Cardiac fibroblast (primary cell): ENCODE measurements around the gene BICRA.
A peak's percentile ranks its signal among the peaks of the same experiment; 100 is the strongest.

Experiments used
- DNase-seq, 2 donors: peaks; one replicate each; pipeline versions ENCODE4 v3.0.0 to v3.0.0-alpha.2; 2010; ENCODE audit warnings: low read depth in 2 of 2
- H3K4me3 ChIP-seq, 2 donors: replicated peaks in 1 of 2; 1 replicate in 1 of 2; 2 replicates in 1 of 2; pipeline ENCODE4 v1.5.1; 2011; ENCODE audit warnings: low read depth in 2 of 2, low read length in 2 of 2, mild to moderate bottlenecking in 2 of 2, moderate library complexity in 1 of 2
- TF ChIP-seq, protein P1 (sequence below): IDR thresholded peaks from one replicate; pipeline ENCODE4 v1.5.1; 2011; ENCODE audit warnings: low read depth, mild to moderate bottlenecking, low read length, inconsistent platforms

Gene BICRA

DNA sequence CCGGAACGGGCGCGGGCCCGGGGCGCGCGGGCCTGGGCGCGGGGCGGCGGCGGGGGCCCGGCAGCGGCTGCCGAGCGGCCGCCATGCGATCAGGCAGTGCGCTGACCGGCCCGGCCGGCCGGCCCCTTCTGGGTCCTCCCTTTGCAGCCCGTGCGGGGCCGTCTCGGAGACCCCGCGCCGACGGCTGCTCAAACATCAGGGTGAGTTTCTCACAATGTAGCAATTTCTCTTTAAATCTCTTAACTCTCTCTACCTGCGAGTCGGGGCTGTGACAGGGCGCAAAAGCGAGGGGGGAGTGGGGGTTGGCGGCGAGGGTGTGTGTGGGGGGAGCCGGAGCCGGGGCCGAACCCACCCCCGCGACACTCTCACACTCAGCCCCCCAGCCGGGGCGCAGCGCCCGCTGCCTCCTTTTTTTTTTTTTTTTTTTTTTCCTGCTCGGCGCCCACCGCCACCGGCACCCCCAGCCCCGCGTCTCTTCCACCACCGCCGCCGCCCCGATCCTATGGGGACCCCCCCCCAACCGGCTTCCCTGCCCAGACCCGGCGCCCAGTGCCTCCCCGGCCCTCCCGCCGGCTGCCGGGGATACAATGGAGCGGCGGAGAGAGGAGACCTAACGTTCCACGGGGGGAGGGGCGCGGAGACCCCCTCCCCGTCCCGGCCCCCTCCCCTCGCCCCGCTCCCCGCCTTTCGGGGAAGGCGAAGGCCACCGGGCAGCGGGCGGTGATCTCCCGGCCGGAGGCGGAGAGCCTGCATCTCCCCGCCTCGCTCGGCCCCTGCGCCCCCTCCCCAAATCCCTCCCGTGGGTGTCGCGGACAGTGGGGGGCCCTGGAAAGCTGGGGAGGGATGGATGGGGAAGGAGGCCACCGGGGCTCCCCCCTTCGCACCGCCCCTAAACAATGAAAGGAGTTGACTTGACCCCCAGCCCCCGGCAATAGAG is at the start of gene BICRA:
Gene BICRA, plus strand, starts transcription at position 166 of the 937 bp plus-strand sequence. CDS start 64,441 bp downstream, outside the sequence.
- TF ChIP-seq, protein P1, sequence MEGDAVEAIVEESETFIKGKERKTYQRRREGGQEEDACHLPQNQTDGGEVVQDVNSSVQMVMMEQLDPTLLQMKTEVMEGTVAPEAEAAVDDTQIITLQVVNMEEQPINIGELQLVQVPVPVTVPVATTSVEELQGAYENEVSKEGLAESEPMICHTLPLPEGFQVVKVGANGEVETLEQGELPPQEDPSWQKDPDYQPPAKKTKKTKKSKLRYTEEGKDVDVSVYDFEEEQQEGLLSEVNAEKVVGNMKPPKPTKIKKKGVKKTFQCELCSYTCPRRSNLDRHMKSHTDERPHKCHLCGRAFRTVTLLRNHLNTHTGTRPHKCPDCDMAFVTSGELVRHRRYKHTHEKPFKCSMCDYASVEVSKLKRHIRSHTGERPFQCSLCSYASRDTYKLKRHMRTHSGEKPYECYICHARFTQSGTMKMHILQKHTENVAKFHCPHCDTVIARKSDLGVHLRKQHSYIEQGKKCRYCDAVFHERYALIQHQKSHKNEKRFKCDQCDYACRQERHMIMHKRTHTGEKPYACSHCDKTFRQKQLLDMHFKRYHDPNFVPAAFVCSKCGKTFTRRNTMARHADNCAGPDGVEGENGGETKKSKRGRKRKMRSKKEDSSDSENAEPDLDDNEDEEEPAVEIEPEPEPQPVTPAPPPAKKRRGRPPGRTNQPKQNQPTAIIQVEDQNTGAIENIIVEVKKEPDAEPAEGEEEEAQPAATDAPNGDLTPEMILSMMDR = no peak
- peak within 1 kb of the TSS; percentile 82 to 95 for H3K4me3 ChIP-seq
- DNase-seq = peak; percentile 78 to 88

DNA sequence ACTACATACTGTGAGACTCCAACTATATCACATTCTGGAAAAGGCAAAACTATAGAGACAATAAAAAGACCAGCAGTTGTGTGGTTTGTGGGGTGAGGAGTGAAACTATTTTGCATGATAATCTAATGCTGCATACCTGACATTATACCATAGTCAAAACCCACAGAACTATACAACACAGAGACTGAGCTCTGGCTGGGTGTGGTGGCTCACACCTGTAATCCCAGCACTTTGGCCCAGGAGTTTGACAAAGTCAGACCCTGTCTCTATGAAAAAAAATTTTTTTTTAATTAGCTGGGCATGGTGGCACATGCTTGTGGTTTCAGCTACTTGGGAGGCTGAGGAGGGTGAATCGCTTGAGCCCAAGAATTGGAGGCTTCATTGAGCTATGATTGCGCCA is 47.9 kb upstream of the BICRA start:
- H3K4me3 ChIP-seq = no peak overlapping the region
- TF ChIP-seq, protein P1 = no peak
- DNase-seq = no peak

DNA sequence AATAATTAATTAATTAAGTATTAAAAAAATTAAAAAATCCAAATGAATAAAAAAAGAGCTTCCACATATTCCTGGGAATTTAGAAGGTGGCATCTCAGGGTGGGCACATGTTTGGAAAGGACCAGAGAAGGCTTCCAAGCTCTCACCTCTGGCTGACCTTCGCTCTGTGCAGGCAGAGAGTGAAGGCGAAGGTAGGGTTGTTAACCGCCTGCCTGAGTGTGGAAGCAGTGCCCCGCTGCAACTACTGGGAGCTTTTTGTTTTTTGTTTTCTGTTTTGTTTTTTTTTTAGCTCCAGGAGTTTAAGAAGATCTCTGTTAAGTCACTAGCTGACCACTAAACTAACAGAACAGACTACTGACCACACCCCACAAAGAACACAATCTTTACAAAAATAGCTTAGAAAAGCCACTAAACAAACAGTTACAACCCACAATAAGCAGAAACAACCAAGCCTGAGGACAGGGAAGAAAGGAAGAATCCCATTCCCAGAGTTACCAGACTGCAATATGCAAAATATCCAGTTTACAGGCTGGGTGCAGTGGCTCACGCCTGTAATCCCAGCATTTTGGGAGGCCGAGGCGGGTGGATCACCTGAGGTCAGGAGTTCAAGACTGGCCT is 47.4 kb upstream of the BICRA start:
- DNase-seq = no peak
- H3K4me3 ChIP-seq = no peak overlapping the region

DNA sequence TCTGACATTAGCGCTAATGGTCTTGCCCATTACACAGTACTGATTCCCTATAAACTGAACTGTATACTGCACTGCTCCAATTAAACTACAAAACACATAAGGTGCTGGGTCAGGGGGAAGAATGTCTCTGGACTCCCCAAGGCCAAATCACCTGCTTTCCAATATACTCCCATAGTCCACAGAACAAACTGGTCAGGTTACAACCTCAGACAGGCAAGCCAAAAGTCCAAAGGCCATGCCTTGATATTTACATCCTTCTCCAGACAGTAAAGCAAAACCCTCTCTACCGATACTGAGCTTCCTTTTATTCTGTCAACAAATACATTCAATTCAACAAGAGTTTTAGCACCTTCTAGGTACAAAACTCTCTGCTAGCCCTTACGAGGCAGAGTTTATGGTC is 44.9 kb upstream of the BICRA start:
- TF ChIP-seq, protein P1 = no peak
- no peak for DNase-seq
- no peak overlapping the region for H3K4me3 ChIP-seq

More for the DNA sequence above, 47.4 kb upstream of the BICRA start:
- TF ChIP-seq, protein P1 = no peak

DNA sequence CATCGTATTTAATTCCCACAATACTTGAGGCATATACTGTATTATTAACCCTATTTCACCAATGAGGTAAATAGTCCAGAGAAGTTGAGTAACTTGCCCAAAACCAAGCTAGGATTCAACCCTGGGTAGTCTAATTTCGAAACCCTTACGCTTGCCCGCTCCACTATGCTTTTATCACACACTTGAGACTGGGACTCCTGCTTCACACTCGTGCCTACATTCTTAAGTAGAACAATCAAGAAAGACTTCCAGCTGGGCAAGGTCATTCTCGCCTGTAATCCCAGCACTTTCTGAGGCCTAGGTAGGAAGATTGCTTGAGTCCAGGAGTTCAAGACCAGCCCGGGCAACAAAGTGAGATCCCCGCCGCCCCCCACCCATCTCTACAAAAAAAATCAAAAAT is 39.6 kb upstream of the BICRA start:
- no peak overlapping the region for H3K4me3 ChIP-seq
- DNase-seq = no peak
- TF ChIP-seq, protein P1 = no peak

DNA sequence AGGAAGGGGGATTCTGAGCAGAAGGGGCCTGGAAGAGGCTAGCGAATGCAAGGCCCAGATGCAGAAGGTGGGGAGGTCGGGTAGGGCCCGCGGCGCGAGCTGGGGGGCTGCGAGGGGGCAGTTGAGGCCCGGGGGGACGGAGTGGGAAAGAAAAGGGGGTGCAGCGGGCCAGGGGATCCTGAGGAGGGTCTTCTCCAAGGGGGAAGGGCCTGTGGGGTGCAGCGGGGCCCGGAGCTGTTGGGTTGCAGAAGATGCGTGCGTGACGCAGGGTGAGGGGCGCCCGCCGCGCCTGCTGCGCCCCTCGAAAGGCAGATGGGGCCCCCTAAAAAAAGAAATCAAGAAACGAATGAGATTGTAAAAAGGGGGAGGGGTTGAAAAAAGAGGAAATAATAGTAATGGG is 36.3 kb upstream of the BICRA start:
- no peak overlapping the region for H3K4me3 ChIP-seq
- DNase-seq = no peak
- TF ChIP-seq, protein P1 = no peak
